ENCODE data around the gene RIPPLY3. TPM values are rescaled to one million over a fixed set of nuclear protein-coding genes. Genes with fewer than 3 reads are reported as not detected.
"Not testable (repeated sequence)": the region's sequence is repeated elsewhere in the genome, so short reads cannot be mapped to it uniquely, and the experiment has no call there.

Gene RIPPLY3
- total RNA-seq, 4 donors from 2014 or later, result not detected

GRCh38 chr21:37030864-37031263 is 24.4 kb downstream of the RIPPLY3 start:
- no peaks in the 10 kb centered on the region for H3K27me3 ChIP-seq
- intact Hi-C loops (cut with DNase I; ENCODE audit: low total_unique reads) (no loop called here), in situ Hi-C loops (cut with MboI; ENCODE audit: low sequenced_read_pairs in 4 of 4) (no loop called here)
- no peaks in the 10 kb centered on the region for H3K36me3 ChIP-seq
- no peak for ATAC-seq
- no peak overlapping the region for H3K27ac ChIP-seq
- H3K4me3 ChIP-seq, result no peak overlapping the region
- no peak for DNase-seq
- no peaks in the 10 kb centered on the region for H3K9me3 ChIP-seq
- TF ChIP-seq CTCF (IDR thresholded peaks at IDR 0.05 in 4 of 5, conservative IDR thresholded peaks at IDR 0.05 in 1 of 5) (no peak), POLR2A (IDR thresholded peaks at IDR 0.05) (no peak)
- H3K4me1 ChIP-seq, result no peaks in the 10 kb centered on the region

- TF ChIP-seq POLR2A (IDR thresholded peaks at IDR 0.05) (no peak), CTCF (IDR thresholded peaks at IDR 0.05 in 4 of 5, conservative IDR thresholded peaks at IDR 0.05 in 1 of 5) (no peak)
- ATAC-seq (no peak), DNase-seq (no peak)
- intact Hi-C loops (cut with DNase I; ENCODE audit: low total_unique reads) (no loop called here), in situ Hi-C loops (cut with MboI; ENCODE audit: low sequenced_read_pairs in 4 of 4) (no loop called here)
- no peaks in the 10 kb centered on the region for H3K4me1 ChIP-seq
- H3K36me3 ChIP-seq, result no peaks in the 10 kb centered on the region
- no peaks in the 10 kb centered on the region for H3K27me3 ChIP-seq
- H3K9me3 ChIP-seq, result no peaks in the 10 kb centered on the region
- no peak overlapping the region for H3K4me3 ChIP-seq
- no peak overlapping the region for H3K27ac ChIP-seq
These were observed 25.8 kb downstream of the RIPPLY3 start for GRCh38 chr21:37032293-37032692.

GRCh38 chr21:37032877-37033471 is 26.5 kb downstream of the RIPPLY3 start:
- intact Hi-C loops (cut with DNase I; ENCODE audit: low total_unique reads), result no loop called here

GRCh38 chr21:37034394-37034793 is 27.9 kb downstream of the RIPPLY3 start:
- H3K27me3 ChIP-seq; H3K4me1 ChIP-seq; H3K4me3 ChIP-seq; intact Hi-C loops (cut with DNase I; ENCODE audit: low total_unique reads); H3K27ac ChIP-seq; H3K36me3 ChIP-seq; ATAC-seq; H3K9me3 ChIP-seq; in situ Hi-C loops (cut with MboI; ENCODE audit: low sequenced_read_pairs in 4 of 4); DNase-seq: not testable (repeated sequence)

More at GRCh38 chr21:37032877-37033471, 26.5 kb downstream of the RIPPLY3 start:
- no peaks in the 10 kb centered on the region for H3K9me3 ChIP-seq
- no peak overlapping the region for H3K4me3 ChIP-seq
- no peak for DNase-seq
- no peaks in the 10 kb centered on the region for H3K4me1 ChIP-seq
- in situ Hi-C loops (cut with MboI; ENCODE audit: low sequenced_read_pairs in 4 of 4), result no loop called here
- ATAC-seq, result no peak
- no peaks in the 10 kb centered on the region for H3K27me3 ChIP-seq
- no peak overlapping the region for H3K27ac ChIP-seq
- no peaks in the 10 kb centered on the region for H3K36me3 ChIP-seq
- TF ChIP-seq POLR2A (IDR thresholded peaks at IDR 0.05) (no peak), CTCF (IDR thresholded peaks at IDR 0.05 in 4 of 5, conservative IDR thresholded peaks at IDR 0.05 in 1 of 5) (no peak)

- DNase-seq (no peak), ATAC-seq (no peak)
- TF ChIP-seq POLR2A (IDR thresholded peaks at IDR 0.05), result no peak
- TF ChIP-seq CTCF (IDR thresholded peaks at IDR 0.05 in 4 of 5, conservative IDR thresholded peaks at IDR 0.05 in 1 of 5), result no peak
- in situ Hi-C loops (cut with MboI; ENCODE audit: low sequenced_read_pairs in 4 of 4) (no loop called here), intact Hi-C loops (cut with DNase I; ENCODE audit: low total_unique reads) (no loop called here)
- H3K27me3 ChIP-seq, result no peaks in the 10 kb centered on the region
- no peak overlapping the region for H3K27ac ChIP-seq
- H3K4me3 ChIP-seq, result no peak overlapping the region
- H3K36me3 ChIP-seq, result no peaks in the 10 kb centered on the region
- H3K4me1 ChIP-seq, result no peaks in the 10 kb centered on the region
- H3K9me3 ChIP-seq, result no peaks in the 10 kb centered on the region
These were observed 29.7 kb downstream of the RIPPLY3 start for GRCh38 chr21:37036177-37036576.
